ENCODE results near the gene MFAP3. TPM values are rescaled to one million over a fixed set of nuclear protein-coding genes. Genes with fewer than 3 reads are reported as not detected.

Gene MFAP3
- total RNA-seq, 1 experiment from 2014 or later, result 48.8 TPM

GRCh38 chr5:154039458-154039829 lies 677 bp downstream of the MFAP3 start:
- Mint-ChIP-seq H3K9me3 (ENCODE audit: unreplicated experiment) (no peaks in the 10 kb centered on the region), H3K27me3 (ENCODE audit: insufficient read depth, unreplicated experiment) (no peaks in the 10 kb centered on the region), H3K27ac (ENCODE audit: low read depth, unreplicated experiment) (peak overlapping the region; percentile 98), H3K4me3 (ENCODE audit: unreplicated experiment) (peak overlapping the region; percentile 96), H3K36me3 (ENCODE audit: insufficient read depth, unreplicated experiment) (peaks cover 9% of the 10 kb centered on the region), H3K4me1 (ENCODE audit: insufficient read depth, unreplicated experiment) (peaks cover 39% of the 10 kb centered on the region)
- no peak for DNase-seq (ENCODE audit: unreplicated experiment)
- ChIA-PET POLR2A (interaction anchor here (0.6 to 3.4 kb wide), 36 partner anchors 9 to 1399 kb away, joined by 3 to 34 read pairs (median 4); partner anchors contain the start of genes CNOT8, GALNT10 and GEMIN5), CTCF (interaction anchor here (0.6 to 2.0 kb wide), 5 partner anchors 64 to 1506 kb away, joined by 3 to 10 read pairs (median 3); no protein-coding TSS in a partner anchor)
- TF ChIP-seq CTCF (IDR thresholded peaks at IDR 0.05; ENCODE audit: unreplicated experiment), result no peak
- intact Hi-C loops (cut with micrococcal nuclease), result no loop called here
- no TSS peak for BruUV-seq (replicated peaks)

GRCh38 chr5:154042766-154043165 lies 4.0 kb downstream of the MFAP3 start:
- intact Hi-C loops (cut with micrococcal nuclease), result no loop called here
- H3K4me3 Mint-ChIP-seq (ENCODE audit: unreplicated experiment), result no peak overlapping the region
- no peaks in the 10 kb centered on the region for H3K27me3 Mint-ChIP-seq (ENCODE audit: insufficient read depth, unreplicated experiment)
- H3K9me3 Mint-ChIP-seq (ENCODE audit: unreplicated experiment), result no peaks in the 10 kb centered on the region
- peak overlapping the region; percentile 79 for H3K27ac Mint-ChIP-seq (ENCODE audit: low read depth, unreplicated experiment)
- POLR2A ChIA-PET, result interaction anchor here (1.1 kb wide), 1 partner anchor 15 kb away, joined by 3 read pairs; no protein-coding TSS in a partner anchor
- DNase-seq (ENCODE audit: unreplicated experiment), result no peak
- H3K4me1 Mint-ChIP-seq (ENCODE audit: insufficient read depth, unreplicated experiment), result peaks cover 44% of the 10 kb centered on the region
- H3K36me3 Mint-ChIP-seq (ENCODE audit: insufficient read depth, unreplicated experiment), result peaks cover 31% of the 10 kb centered on the region
- no TSS peak for BruUV-seq (replicated peaks)
- CTCF ChIA-PET, result interaction anchor here (0.6 to 2.7 kb wide), 9 partner anchors 8 to 1095 kb away, joined by 3 to 7 read pairs (median 3); no protein-coding TSS in a partner anchor
- TF ChIP-seq CTCF (IDR thresholded peaks at IDR 0.05; ENCODE audit: unreplicated experiment), result no peak

GRCh38 chr5:154044099-154044498 lies 5.3 kb downstream of the MFAP3 start:
- peaks cover 41% of the 10 kb centered on the region for H3K4me1 Mint-ChIP-seq (ENCODE audit: insufficient read depth, unreplicated experiment)
- no peaks in the 10 kb centered on the region for H3K9me3 Mint-ChIP-seq (ENCODE audit: unreplicated experiment)
- DNase-seq (ENCODE audit: unreplicated experiment), result no peak
- intact Hi-C loops (cut with micrococcal nuclease), result no loop called here
- ChIA-PET CTCF (interaction anchor here (1.1 to 2.7 kb wide), 2 partner anchors 26 to 136 kb away, joined by 5 to 7 read pairs; no protein-coding TSS in a partner anchor), POLR2A (no interaction called here)
- TF ChIP-seq CTCF (IDR thresholded peaks at IDR 0.05; ENCODE audit: unreplicated experiment), result no peak
- no peak overlapping the region for H3K27ac Mint-ChIP-seq (ENCODE audit: low read depth, unreplicated experiment)
- H3K4me3 Mint-ChIP-seq (ENCODE audit: unreplicated experiment), result no peak overlapping the region
- no TSS peak for BruUV-seq (replicated peaks)
- no peaks in the 10 kb centered on the region for H3K27me3 Mint-ChIP-seq (ENCODE audit: insufficient read depth, unreplicated experiment)
- H3K36me3 Mint-ChIP-seq (ENCODE audit: insufficient read depth, unreplicated experiment), result peaks cover 31% of the 10 kb centered on the region

- BruUV-seq (replicated peaks), result no TSS peak
- intact Hi-C loops (cut with micrococcal nuclease), result no loop called here
- POLR2A ChIA-PET, result interaction anchor here (1.3 kb wide), 1 partner anchor 20 kb away, joined by 3 read pairs; no protein-coding TSS in a partner anchor
- H3K4me3 Mint-ChIP-seq (ENCODE audit: unreplicated experiment), result no peak overlapping the region
- H3K4me1 Mint-ChIP-seq (ENCODE audit: insufficient read depth, unreplicated experiment), result peaks cover 37% of the 10 kb centered on the region
- DNase-seq (ENCODE audit: unreplicated experiment), result no peak
- no peaks in the 10 kb centered on the region for H3K27me3 Mint-ChIP-seq (ENCODE audit: insufficient read depth, unreplicated experiment)
- CTCF ChIA-PET, result interaction anchor here (0.6 to 2.7 kb wide), 5 partner anchors 16 to 135 kb away, joined by 3 to 9 read pairs (median 5); no protein-coding TSS in a partner anchor
- no peaks in the 10 kb centered on the region for H3K9me3 Mint-ChIP-seq (ENCODE audit: unreplicated experiment)
- peaks cover 36% of the 10 kb centered on the region for H3K36me3 Mint-ChIP-seq (ENCODE audit: insufficient read depth, unreplicated experiment)
- H3K27ac Mint-ChIP-seq (ENCODE audit: low read depth, unreplicated experiment), result peak overlapping the region; percentile 28
- no peak for TF ChIP-seq CTCF (IDR thresholded peaks at IDR 0.05; ENCODE audit: unreplicated experiment)
Observed at GRCh38 chr5:154044581-154044980, 5.8 kb downstream of the MFAP3 start.

All from MCF 10A (cell line).